ENCODE results near the gene FADS6. TPM values are rescaled to one million over a fixed set of nuclear protein-coding genes. Genes with fewer than 3 reads are reported as not detected.
"Not testable (repeated sequence)": the region's sequence is repeated elsewhere in the genome, so short reads cannot be mapped to it uniquely, and the experiment has no call there.

FADS6 gene
- total RNA-seq, 1 donor, result not detected

DNA sequence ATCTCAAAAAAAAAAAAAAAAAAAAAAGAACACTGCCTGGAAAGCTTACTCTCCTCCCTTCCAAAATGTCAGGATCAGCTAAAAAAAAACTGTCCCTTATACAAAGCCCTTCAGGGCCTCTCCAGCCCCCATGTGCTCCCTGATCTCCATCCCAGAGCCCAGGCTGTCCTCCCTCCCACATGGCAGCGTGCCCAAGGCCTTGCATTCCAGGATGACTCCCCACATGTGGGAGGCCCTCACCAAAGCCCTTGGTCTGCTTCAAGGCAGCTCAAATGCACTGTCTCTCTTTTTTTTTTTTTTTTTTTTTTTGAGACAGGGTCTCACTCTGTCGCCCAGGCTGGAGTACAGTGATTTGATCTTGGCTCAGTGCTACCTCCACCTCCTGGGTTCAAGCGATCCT is 22.9 kb downstream of the FADS6 start:
- Histone ChIP-seq H3K27me3 (ENCODE audit: insufficient read depth, low read length) (no peaks in the 10 kb centered on the region), H3K9me3 (ENCODE audit: low read depth, low read length) (no peaks in the 10 kb centered on the region), H3K4me3 (ENCODE audit: low read length) (no peak overlapping the region), H3K4me1 (ENCODE audit: insufficient read depth, low read length) (peaks cover 16% of the 10 kb centered on the region)

DNA sequence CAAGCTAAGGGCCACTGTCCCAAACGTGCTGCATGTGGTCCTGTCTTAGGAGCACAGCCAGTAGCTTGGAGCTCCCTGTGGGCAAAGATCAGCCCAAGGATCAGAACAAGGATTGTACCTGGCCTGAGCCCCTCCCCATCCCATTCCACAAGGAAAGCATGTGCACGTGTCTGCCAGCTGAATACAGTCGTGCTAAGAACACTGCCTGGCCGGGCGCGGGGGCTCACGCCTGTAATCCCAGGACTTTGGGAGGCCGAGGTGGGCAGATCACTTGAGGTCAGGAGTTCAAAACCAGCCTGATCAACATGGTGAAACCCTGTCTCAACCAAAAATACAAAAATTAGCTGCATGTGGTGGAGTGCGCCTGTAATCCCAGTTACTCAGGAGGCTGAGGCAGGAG is 23.4 kb downstream of the FADS6 start:
- not testable (repeated sequence) for H3K9me3 ChIP-seq (ENCODE audit: low read depth, low read length); H3K4me3 ChIP-seq (ENCODE audit: low read length); H3K27me3 ChIP-seq (ENCODE audit: insufficient read depth, low read length)
- H3K4me1 ChIP-seq (ENCODE audit: insufficient read depth, low read length), result peaks cover 16% of the 10 kb centered on the region

DNA sequence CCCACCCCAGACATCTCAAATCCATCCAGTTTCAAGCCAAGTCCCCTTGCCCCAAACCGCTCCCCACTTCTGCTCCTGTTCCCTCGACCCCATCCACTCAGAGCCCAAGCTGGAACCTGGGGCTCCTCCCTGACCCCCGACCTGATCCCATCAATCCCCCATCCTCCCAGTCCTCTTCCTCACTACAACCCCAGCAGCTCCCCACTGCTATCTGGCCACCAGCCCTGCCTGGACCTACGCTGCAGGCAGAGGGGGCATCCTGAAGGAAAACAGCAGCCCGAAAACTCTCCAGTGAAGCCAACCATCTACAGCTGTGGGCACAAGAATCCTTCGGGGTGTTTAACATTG is 24.6 kb downstream of the FADS6 start:
- peaks cover 13% of the 10 kb centered on the region for H3K4me1 ChIP-seq (ENCODE audit: insufficient read depth, low read length)
- H3K9me3 ChIP-seq (ENCODE audit: low read depth, low read length), result no peaks in the 10 kb centered on the region
- no peaks in the 10 kb centered on the region for H3K27me3 ChIP-seq (ENCODE audit: insufficient read depth, low read length)
- no peak overlapping the region for H3K4me3 ChIP-seq (ENCODE audit: low read length)

DNA sequence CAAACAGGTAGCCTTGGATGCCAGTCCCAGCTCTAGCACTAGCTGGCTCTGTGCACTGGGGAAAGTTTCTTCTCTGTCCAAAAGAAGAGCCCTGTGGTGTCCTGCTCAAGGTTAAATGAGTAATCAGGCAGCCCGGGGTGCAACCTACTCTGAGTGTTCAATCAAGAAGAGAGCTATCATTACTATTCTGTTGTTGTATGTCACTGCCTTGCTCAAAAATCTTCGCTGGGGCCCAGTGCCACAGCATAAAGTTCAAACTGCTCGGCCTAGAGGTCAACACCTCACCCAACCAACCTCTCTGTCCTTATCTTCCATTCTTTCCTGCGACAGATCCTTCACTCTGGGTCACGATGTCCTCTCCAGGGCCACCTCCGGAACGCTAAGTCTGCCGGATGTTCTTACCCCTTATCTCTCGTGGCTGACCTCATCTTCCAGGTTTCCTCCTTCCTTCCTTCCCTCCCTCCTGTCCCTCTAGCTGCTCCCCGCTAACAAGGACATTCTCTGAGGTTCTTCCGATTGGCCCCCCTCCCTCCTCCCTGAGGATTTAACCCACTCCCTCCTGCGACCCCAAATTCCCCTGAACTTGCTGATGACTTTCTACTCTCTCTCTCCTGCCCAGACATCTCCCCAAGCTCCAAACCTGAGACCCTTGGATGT is 25.1 kb downstream of the FADS6 start:
- Histone ChIP-seq H3K4me1 (ENCODE audit: insufficient read depth, low read length) (peaks cover 10% of the 10 kb centered on the region), H3K4me3 (ENCODE audit: low read length) (no peak overlapping the region), H3K27me3 (ENCODE audit: insufficient read depth, low read length) (no peaks in the 10 kb centered on the region), H3K9me3 (ENCODE audit: low read depth, low read length) (no peaks in the 10 kb centered on the region)

DNA sequence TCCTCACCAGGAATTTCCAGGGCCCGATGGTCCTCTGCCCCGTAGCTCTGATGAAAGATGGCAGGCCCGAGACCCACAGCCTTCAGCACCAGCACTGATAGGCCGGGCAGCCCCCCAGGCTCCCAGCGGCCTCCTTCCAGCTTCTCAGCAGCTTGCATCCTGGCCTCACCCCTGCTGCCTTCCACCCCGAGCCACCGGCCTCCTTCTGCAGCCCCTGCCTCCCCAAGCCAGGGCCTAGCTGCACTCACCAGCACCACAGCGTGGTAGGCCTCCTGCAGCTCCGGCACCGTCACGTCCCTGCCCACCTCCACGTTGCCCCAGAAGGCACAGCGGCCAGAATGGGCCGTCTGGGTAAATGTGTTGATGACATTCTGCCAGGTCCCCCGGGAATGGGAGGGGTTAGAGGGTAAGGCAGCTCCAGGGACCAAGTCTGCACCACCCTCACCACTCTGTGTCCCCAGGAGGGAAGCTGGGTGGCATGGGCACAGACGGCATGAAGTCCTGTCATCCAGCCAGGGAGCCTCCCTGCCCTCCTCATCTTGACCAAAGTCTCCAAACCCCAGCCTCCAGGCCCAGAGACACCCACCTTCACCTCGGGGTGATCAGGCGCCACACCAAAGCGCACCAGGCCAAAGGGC is 27.1 kb downstream of the FADS6 start:
- Histone ChIP-seq H3K27me3 (ENCODE audit: insufficient read depth, low read length) (peaks cover 10% of the 10 kb centered on the region), H3K9me3 (ENCODE audit: low read depth, low read length) (no peaks in the 10 kb centered on the region), H3K4me1 (ENCODE audit: insufficient read depth, low read length) (peaks cover 6% of the 10 kb centered on the region), H3K4me3 (ENCODE audit: low read length) (no peak overlapping the region)

DNA sequence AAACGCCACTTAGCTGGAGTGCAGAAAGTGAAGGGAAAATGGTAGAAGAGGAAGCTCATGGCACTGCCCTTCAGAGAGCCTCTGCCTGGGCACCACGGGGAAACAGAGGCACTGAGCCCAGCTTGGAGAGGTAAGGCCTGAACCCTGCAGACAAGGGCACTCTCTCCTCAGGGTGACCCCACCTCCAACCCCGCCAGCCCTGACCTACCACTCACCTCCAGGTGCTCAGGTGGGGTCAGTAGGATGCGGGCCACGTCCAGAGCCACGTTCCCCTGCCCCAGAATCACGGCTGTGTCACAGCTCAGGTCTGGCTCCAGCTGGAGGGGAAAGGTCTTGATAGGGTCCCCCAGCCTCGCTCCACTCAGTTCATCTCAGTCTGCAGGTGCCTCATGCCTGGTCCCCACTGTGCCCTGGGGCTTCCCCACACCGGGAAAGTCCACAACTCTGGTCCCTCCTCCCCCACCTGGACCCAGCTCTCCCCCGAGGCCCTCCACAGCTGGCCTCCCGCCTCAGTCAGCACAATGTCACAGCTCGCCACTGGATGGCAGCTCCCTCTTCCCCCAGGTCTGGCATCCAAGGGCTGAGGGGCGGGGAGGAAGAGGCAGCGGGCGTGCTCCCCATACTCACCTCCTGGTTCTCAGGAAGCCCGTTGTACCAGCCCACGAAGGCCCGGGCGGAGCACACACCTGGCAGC is 27.8 kb downstream of the FADS6 start:
- Histone ChIP-seq H3K4me3 (ENCODE audit: low read length) (no peak overlapping the region), H3K27me3 (ENCODE audit: insufficient read depth, low read length) (peaks cover 16% of the 10 kb centered on the region), H3K9me3 (ENCODE audit: low read depth, low read length) (no peaks in the 10 kb centered on the region), H3K4me1 (ENCODE audit: insufficient read depth, low read length) (peaks cover 13% of the 10 kb centered on the region)

DNA sequence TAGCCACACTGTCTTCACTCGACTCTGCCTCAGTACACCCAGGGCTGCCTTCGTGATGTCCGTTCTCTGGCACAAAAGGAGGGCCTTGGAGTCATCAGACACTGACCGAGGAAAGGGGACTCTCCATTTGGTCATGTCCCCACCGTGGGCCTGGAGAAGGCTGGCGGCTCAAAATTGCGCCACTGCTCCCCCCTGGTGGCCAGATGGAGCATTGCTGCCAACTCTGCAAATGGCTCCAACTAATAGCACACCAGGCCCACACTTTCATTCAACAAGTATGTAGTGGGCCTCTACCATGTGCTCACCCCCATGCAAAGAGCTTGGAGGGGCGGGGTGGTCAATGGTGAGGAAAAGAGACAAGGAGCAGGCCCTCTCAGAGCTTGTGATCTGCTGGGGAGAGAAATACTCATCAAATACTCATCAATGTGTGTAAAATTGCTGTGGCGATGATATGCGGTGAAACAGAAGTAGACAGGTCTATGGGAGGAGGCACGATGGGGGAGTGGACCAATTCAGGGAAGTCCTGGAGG is 28.5 kb downstream of the FADS6 start:
- Histone ChIP-seq H3K9me3 (ENCODE audit: low read depth, low read length) (no peaks in the 10 kb centered on the region), H3K4me1 (ENCODE audit: insufficient read depth, low read length) (peaks cover 20% of the 10 kb centered on the region), H3K27me3 (ENCODE audit: insufficient read depth, low read length) (peaks cover 24% of the 10 kb centered on the region), H3K4me3 (ENCODE audit: low read length) (no peak overlapping the region)

DNA sequence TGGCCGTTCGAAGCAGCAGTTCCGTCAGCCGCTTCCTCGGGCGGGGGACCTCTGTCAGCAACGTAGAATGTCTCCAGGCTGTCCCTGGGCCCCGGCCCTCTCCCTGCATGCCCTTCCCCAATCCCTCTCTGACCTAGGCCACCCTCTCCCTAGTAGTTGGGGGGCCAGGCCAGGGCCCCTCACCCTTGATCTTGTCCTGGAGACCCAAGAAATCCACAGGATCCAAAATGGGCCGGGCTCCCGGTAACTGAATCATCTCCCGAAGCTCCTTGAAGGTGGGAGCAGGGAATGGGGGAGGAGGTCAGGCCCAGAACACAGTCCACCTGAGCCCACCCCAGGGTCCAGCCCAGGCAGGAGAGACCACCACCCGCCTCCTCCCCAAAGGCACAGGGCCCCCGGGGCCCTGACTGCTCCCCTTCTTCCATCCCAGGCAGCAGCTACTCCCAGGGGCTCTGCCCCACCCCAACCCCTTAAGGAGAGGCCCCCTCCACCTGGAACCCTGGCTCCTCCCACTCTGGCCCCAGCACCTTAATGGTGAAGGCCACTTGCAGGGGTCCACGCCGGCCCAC is 29.1 kb downstream of the FADS6 start:
- peaks cover 24% of the 10 kb centered on the region for H3K27me3 ChIP-seq (ENCODE audit: insufficient read depth, low read length)
- no peak overlapping the region for H3K4me3 ChIP-seq (ENCODE audit: low read length)
- H3K4me1 ChIP-seq (ENCODE audit: insufficient read depth, low read length), result peaks cover 21% of the 10 kb centered on the region
- H3K9me3 ChIP-seq (ENCODE audit: low read depth, low read length), result no peaks in the 10 kb centered on the region

DNA sequence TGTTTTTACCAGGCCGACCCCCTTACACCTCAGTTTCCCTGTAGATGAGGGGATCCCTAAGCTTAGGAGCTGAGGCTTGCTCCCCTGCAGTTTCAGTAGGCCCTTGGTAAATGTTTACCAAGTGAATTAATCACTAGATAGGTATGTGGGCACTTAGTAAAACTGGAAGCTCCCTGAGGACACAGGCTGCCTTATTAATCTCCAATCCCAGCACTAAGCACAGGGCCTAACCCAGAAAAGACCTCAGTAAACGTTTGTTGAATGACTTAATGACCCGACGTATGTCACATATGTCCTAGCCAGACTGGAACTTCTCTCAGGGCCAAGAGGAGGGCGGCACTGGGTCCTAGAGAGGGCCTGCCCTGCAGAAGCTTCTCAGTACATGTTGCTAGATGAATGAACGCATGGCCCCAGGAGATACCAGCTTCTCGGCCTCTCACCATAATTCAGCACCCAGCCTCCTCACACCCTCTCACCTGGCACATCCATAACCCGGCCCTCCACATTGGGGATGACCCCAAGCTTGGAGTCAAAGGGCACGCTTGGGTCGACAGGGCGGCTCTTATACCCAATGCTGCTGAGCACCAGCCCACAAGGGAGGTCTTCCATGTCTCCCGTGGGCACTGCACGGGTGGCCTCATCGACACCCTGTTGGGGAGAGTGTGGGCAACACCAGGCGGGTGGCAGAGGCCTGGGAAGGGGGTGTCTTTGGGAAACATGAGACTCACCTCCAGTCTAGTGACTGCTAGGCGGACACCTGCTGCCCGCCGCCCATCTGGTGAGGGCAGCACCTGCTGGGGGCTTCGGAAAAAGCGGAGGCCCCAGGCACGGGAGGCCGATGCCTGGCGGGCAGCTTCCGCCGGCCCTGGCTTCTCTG is 29.8 kb downstream of the FADS6 start:
- peaks cover 21% of the 10 kb centered on the region for H3K4me1 ChIP-seq (ENCODE audit: insufficient read depth, low read length)
- H3K4me3 ChIP-seq (ENCODE audit: low read length), result no peak overlapping the region
- peaks cover 31% of the 10 kb centered on the region for H3K27me3 ChIP-seq (ENCODE audit: insufficient read depth, low read length)
- H3K9me3 ChIP-seq (ENCODE audit: low read depth, low read length), result no peaks in the 10 kb centered on the region

DNA sequence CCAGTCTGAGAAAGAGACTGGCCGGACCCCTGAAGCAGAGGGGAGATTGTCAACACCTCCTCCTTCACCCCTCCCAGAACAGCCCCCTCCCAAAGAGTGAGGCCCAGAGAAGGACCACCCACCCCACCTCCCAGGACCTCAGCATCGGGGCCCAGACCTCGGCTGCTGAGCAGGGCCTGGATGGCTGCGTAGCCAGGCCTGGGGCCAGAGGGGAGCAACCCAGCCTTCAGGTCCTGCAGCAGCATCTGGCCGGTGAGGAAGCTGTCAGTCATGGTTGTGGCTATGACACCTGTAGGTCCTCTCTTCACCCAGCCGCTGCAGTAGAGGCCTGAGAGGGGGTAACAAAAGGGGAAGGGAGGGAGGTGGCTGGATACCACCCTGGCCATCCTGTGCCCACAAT is 30.5 kb downstream of the FADS6 start:
- peaks cover 34% of the 10 kb centered on the region for H3K27me3 ChIP-seq (ENCODE audit: insufficient read depth, low read length)
- no peaks in the 10 kb centered on the region for H3K9me3 ChIP-seq (ENCODE audit: low read depth, low read length)
- peaks cover 21% of the 10 kb centered on the region for H3K4me1 ChIP-seq (ENCODE audit: insufficient read depth, low read length)
- H3K4me3 ChIP-seq (ENCODE audit: low read length), result no peak overlapping the region

DNA sequence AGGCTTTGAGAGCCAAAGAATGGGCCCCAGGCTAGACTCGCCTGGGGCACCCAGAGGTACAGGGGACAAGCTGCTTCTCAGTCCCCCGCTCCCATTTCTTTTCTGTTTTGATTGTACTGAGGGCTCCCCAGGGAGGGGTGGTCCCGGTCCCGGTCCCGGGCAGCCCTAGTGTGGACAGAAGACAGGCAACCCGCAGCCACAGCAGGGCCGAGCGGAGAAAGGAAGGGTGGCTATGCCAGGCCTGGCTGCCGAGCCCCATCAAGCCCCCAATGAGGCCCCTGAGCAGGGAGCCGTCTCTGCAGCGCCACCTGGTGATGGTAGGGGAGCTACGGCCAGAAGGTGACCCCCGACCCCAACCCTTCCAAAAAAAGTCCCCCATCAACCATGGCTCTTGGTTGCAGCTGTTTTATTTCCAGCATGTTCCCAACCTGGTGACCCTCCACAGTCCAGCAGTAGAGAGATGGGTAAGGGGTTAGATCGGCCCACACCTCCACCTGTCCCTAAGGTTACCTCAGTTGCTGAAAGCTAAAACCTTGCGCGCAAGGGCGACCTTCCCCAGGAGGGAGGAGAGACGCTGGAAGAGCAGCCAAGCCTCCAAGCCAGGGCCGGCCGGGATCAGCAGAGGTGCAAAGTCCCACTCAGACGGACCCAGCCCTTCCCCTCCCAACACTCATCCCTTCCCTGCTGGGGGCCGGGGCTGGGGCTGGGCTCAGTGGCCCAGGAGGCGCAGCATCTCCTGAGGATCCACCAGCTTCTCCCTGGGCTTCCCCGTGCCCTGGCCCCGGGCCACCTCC is 31.1 kb downstream of the FADS6 start:
- Histone ChIP-seq H3K9me3 (ENCODE audit: low read depth, low read length) (no peaks in the 10 kb centered on the region), H3K4me3 (ENCODE audit: low read length) (no peak overlapping the region), H3K27me3 (ENCODE audit: insufficient read depth, low read length) (peaks cover 40% of the 10 kb centered on the region), H3K4me1 (ENCODE audit: insufficient read depth, low read length) (peaks cover 21% of the 10 kb centered on the region)

DNA sequence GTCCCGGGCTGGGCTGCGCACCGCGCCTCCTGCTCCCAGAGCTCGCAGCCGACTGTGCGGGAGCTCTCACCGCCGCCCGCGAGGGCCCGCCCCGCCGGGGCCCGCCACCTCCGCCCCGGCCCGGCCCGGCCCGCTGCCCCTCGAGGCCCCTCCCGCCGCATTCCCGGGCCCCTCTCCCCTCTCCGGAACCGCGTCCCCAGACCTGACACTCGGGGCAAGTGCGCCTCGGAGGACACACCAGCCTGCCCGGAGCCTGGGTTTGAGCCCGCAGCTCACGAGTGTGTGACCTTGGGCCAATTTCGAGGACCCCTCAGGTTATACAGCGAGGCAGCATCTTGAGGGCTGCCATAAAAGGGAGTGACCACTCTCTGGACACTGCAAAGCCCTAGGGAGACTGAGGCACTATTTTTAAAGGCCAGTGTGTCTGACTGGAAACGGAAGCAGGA is 31.7 kb downstream of the FADS6 start:
- H3K4me3 ChIP-seq (ENCODE audit: low read length), result no peak overlapping the region
- peaks cover 44% of the 10 kb centered on the region for H3K27me3 ChIP-seq (ENCODE audit: insufficient read depth, low read length)
- H3K4me1 ChIP-seq (ENCODE audit: insufficient read depth, low read length), result peaks cover 21% of the 10 kb centered on the region
- H3K9me3 ChIP-seq (ENCODE audit: low read depth, low read length), result no peaks in the 10 kb centered on the region

DNA sequence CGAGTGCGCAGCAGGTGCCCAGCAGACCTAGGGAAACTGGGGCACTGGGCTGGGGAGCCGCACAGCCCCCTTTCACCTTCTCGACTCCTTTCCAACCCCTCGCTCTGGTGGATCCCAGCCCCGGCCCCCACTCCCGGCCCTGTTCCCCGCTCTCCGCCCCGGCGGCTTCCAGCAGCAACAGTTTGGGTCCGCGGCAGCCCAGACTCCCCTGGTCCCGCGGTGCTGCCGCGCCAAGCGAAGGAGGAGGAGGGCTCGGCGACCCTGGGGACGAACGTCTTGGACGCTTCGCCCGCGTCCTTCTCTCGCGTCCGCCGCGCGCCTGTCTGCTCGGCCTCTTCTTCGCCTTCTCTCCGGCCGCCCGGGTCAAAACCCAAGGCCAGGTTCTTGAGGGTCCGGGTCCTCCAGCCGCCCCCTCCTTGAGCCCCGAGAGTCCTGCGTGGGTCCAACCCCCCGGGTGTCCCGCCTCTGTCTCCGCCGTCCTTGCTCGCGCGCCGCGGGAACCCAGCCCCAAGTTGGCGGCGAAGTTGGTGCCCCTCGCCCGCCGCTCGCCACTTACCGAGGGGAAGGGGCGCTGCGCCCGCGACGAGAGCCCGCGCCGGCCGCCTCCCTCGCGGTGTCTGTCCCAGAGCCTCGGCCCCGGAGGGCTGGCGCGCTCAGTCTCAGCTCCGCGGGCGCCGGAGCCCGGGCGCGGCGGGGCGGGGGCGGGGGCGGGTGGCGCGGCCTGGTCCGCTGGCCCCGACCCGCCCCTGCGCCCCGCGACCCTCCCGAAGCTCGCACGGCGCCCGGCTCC is 32.4 kb downstream of the FADS6 start:
- Histone ChIP-seq H3K4me1 (ENCODE audit: insufficient read depth, low read length) (peaks cover 21% of the 10 kb centered on the region), H3K9me3 (ENCODE audit: low read depth, low read length) (no peaks in the 10 kb centered on the region), H3K4me3 (ENCODE audit: low read length) (no peak overlapping the region), H3K27me3 (ENCODE audit: insufficient read depth, low read length) (peaks cover 44% of the 10 kb centered on the region)

Data from mononuclear cell (primary cell).